Liver (tissue), 9 donors: ENCODE results near the gene STK36. TPM values are rescaled to one million over a fixed set of nuclear protein-coding genes. Genes with fewer than 3 reads are reported as not detected.

Experiments used
- DNase-seq: peaks from one replicate; pipeline ENCODE4 v3.0.0-alpha.2; 2017; ENCODE audit warnings: low spot score
- H3K27ac ChIP-seq, 2 donors: one replicate each; pipeline ENCODE4 v1.7.0; 2013; ENCODE audit warnings: inconsistent platforms in 2 of 2, low read length in 2 of 2, control low read depth in 1 of 2, low read depth in 1 of 2, mild to moderate bottlenecking in 1 of 2
- H3K27me3 ChIP-seq, 4 donors: one replicate each; pipeline versions ENCODE4 v1.6.1 to v1.7.0; 2013; ENCODE audit warnings: low read length in 3 of 4, inconsistent platforms in 1 of 4, mild to moderate bottlenecking in 1 of 4, moderate library complexity in 1 of 4; ENCODE audit not compliant: control insufficient read depth in 4 of 4, insufficient read depth in 4 of 4
- H3K36me3 ChIP-seq, 4 donors: one replicate each; pipeline versions ENCODE4 v1.6.1 to v1.7.0; 2013; ENCODE audit warnings: low read length in 3 of 4, mild to moderate bottlenecking in 3 of 4, low read depth in 1 of 4, moderate library complexity in 1 of 4; ENCODE audit not compliant: control insufficient read depth in 4 of 4, insufficient read depth in 3 of 4
- H3K4me1 ChIP-seq, 4 donors: one replicate each; pipeline versions ENCODE4 v1.6.1 to v1.7.0; 2013; ENCODE audit warnings: low read length in 3 of 4, mild to moderate bottlenecking in 3 of 4, moderate library complexity in 1 of 4; ENCODE audit not compliant: control insufficient read depth in 4 of 4, insufficient read depth in 4 of 4
- H3K4me3 ChIP-seq, 3 donors: one replicate each; pipeline versions ENCODE4 v1.6.1 to v1.7.0; 2013; ENCODE audit warnings: low read length in 3 of 3, control low read depth in 1 of 3, low read depth in 1 of 3, mild to moderate bottlenecking in 1 of 3
- H3K9ac ChIP-seq, 2 donors: one replicate each; pipeline ENCODE4 v1.7.0; 2013; ENCODE audit warnings: low read length in 2 of 2, mild to moderate bottlenecking in 2 of 2, moderate library complexity in 2 of 2, control low read depth in 1 of 2, low read depth in 1 of 2
- H3K9me3 ChIP-seq, 4 donors: one replicate each; pipeline versions ENCODE4 v1.6.1 to v1.7.0; 2013; ENCODE audit warnings: low read length in 3 of 4; ENCODE audit not compliant: control insufficient read depth in 4 of 4
- ATF3 ChIP-seq: IDR thresholded peaks from 2 replicates; pipeline ENCODE4 v1.6.1; 2016; ENCODE audit warnings: antibody characterized with exemption
- FOXA1 ChIP-seq: IDR thresholded peaks from 2 replicates; pipeline ENCODE4 v1.6.1; 2016; ENCODE audit warnings: antibody characterized with exemption
- GABPA ChIP-seq, 2 donors: IDR thresholded peaks in 1 of 2; conservative IDR thresholded peaks in 1 of 2; 2 replicates each; pipeline ENCODE4 v1.6.1; 2016; ENCODE audit warnings: antibody characterized with exemption in 2 of 2, mild to moderate bottlenecking in 1 of 2, moderate library complexity in 1 of 2
- HNF4G ChIP-seq: IDR thresholded peaks from 2 replicates; pipeline ENCODE4 v1.6.1; 2016; ENCODE audit warnings: antibody characterized with exemption
- JUND ChIP-seq, 2 donors: IDR thresholded peaks; 2 replicates each; pipeline ENCODE4 v1.6.1; 2016; ENCODE audit warnings: antibody characterized with exemption in 2 of 2
- NR2F2 ChIP-seq: IDR thresholded peaks from 2 replicates; pipeline ENCODE4 v1.6.1; 2016; ENCODE audit warnings: antibody characterized with exemption
- REST ChIP-seq: IDR thresholded peaks from 2 replicates; pipeline ENCODE4 v1.6.1; 2016; ENCODE audit warnings: antibody characterized with exemption, mild to moderate bottlenecking
- RXRA ChIP-seq, 2 donors: IDR thresholded peaks; 2 replicates each; pipeline ENCODE4 v1.6.1; 2017 to 2018; ENCODE audit warnings: antibody characterized with exemption in 2 of 2, mild to moderate bottlenecking in 1 of 2
- ZBTB33 ChIP-seq: IDR thresholded peaks from 2 replicates; pipeline ENCODE4 v1.6.1; 2016; ENCODE audit warnings: antibody characterized with exemption
- WGBS: extraction: QIAGEN DNeasy Blood & Tissue Kit; methylation state at CpG from one replicate; pipeline ENCODE4 v1.1.7; 2013; 5-methylcytosine and 5-hydroxymethylcytosine counted together
- polyA plus RNA-seq, 2 donors: library from polyadenylated mRNA; stranded (reverse) in 1 of 2; unstranded in 1 of 2; fragments of 200-250 nt in 1 of 2; fragments of >200 nt in 1 of 2; fragmentation: Nextera tagmentation in 1 of 2; extraction: Ambion mirVana in 1 of 2; gene quantifications; one replicate each; pipeline versions ENCODE4 v1.2.1 to v1.2.3, GENCODE V29; 2013 to 2015
- total RNA-seq, 2 donors: library from RNA; depleted of rRNA; stranded (reverse); fragments of >200 nt; gene quantifications; one replicate each; pipeline ENCODE4 v1.2.3, GENCODE V29; 2014
- donor health status: healthy.
- donor health status: healthy.
- donor health status: healthy.
- donor health status: healthy.
- donor health status: healthy.

Gene STK36
- total and polyA plus RNA-seq, 4 donors = 5.1 to 17.2 (median 7.0) TPM

- no peak for TF ChIP-seq JUND (IDR thresholded peaks at IDR 0.05)
- no peak for TF ChIP-seq GABPA (IDR thresholded peaks at IDR 0.05 in 1 of 2, conservative IDR thresholded peaks at IDR 0.05 in 1 of 2)
These were observed 42.0 kb downstream of the STK36 start (continued) for GRCh38 chr2:218713922-218714321.

GRCh38 chr2:218716070-218716469 is 44.2 kb downstream of the STK36 start:
- Histone ChIP-seq H3K9ac (no peak overlapping the region), H3K4me1 (peaks cover 0 to 12% (median 3%) of the 10 kb centered on the region in 4 donors), H3K4me3 (no peak overlapping the region), H3K9me3 (no peaks in the 10 kb centered on the region), H3K27me3 (no peaks in the 10 kb centered on the region), H3K27ac (no peak overlapping the region), H3K36me3 (peaks cover 0 to 3% (median under 1%) of the 10 kb centered on the region in 4 donors)
- WGBS = 92% methylated on average over 4 of the region's 4 CpGs
- TF ChIP-seq NR2F2 (no peak), REST (no peak), ZBTB33 (no peak)
- DNase-seq = no peak

GRCh38 chr2:218717262-218717661 is 45.4 kb downstream of the STK36 start:
- WGBS = 87% methylated on average over 3 of the region's 3 CpGs
- TF ChIP-seq RXRA (IDR thresholded peaks at IDR 0.05) (no peak), FOXA1 (no peak), GABPA (IDR thresholded peaks at IDR 0.05 in 1 of 2, conservative IDR thresholded peaks at IDR 0.05 in 1 of 2) (no peak), HNF4G (no peak)

GRCh38 chr2:218718058-218718457 is 46.2 kb downstream of the STK36 start:
- Histone ChIP-seq H3K36me3 (peaks cover 0 to 3% (median under 1%) of the 10 kb centered on the region in 4 donors), H3K4me3 (no peak overlapping the region), H3K9me3 (no peaks in the 10 kb centered on the region), H3K4me1 (peaks cover 3 to 14% (median 9%) of the 10 kb centered on the region in 4 donors), H3K9ac (no peak overlapping the region), H3K27ac (no peak overlapping the region), H3K27me3 (no peaks in the 10 kb centered on the region)
- WGBS = 95% methylated on average over 7 of the region's 7 CpGs
- DNase-seq = no peak
- TF ChIP-seq RXRA (IDR thresholded peaks at IDR 0.05) (no peak), ATF3 (no peak)

More at GRCh38 chr2:218717262-218717661, 45.4 kb downstream of the STK36 start:
- Histone ChIP-seq H3K4me1 (peaks cover 3 to 14% (median 9%) of the 10 kb centered on the region in 4 donors), H3K9ac (no peak overlapping the region), H3K27ac (no peak overlapping the region), H3K9me3 (no peaks in the 10 kb centered on the region), H3K27me3 (no peaks in the 10 kb centered on the region), H3K4me3 (no peak overlapping the region), H3K36me3 (peaks cover 0 to 3% (median under 1%) of the 10 kb centered on the region in 4 donors)
- DNase-seq = no peak
